ENCODE data around the gene PTPN1.

Gene PTPN1

GRCh38 chr20:50578778-50579165 is 68.6 kb downstream of the PTPN1 start:
- no peak for DNase-seq

GRCh38 chr20:50579511-50579910 is 69.3 kb downstream of the PTPN1 start:
- DNase-seq = no peak

GRCh38 chr20:50580016-50580747 is 70.0 kb downstream of the PTPN1 start:
- DNase-seq = peak; percentile 59 to 67

- DNase-seq = no peak
Measured at GRCh38 chr20:50580842-50581544, 70.8 kb downstream of the PTPN1 start.

GRCh38 chr20:50582092-50582491 is 71.9 kb downstream of the PTPN1 start:
- DNase-seq = no peak

- DNase-seq = no peak
Measured at GRCh38 chr20:50582591-50583234, 72.5 kb downstream of the PTPN1 start.

- DNase-seq = no peak
Measured at GRCh38 chr20:50583442-50584150, 73.4 kb downstream of the PTPN1 start.

- no peak for DNase-seq
Measured at GRCh38 chr20:50584687-50585086, 74.5 kb downstream of the PTPN1 start.

- no peak for DNase-seq
Measured at GRCh38 chr20:50585214-50585613, 75.0 kb downstream of the PTPN1 start.

GRCh38 chr20:50585678-50586077 is 75.5 kb downstream of the PTPN1 start:
- no peak for DNase-seq

GRCh38 chr20:50586531-50587232 is 76.5 kb downstream of the PTPN1 start:
- DNase-seq = no peak

GRCh38 chr20:50587291-50587961 is 77.2 kb downstream of the PTPN1 start:
- DNase-seq = no peak

- DNase-seq = peak; percentile 84 to 86
Measured at GRCh38 chr20:50588034-50588736, 78.0 kb downstream of the PTPN1 start.

- no peak for DNase-seq
Measured at GRCh38 chr20:50589548-50590347, 79.6 kb downstream of the PTPN1 start.

- DNase-seq = no peak
Measured at GRCh38 chr20:50590348-50590664, 80.1 kb downstream of the PTPN1 start.

- DNase-seq = no peak
Measured at GRCh38 chr20:50591233-50591852, 81.2 kb downstream of the PTPN1 start.

GRCh38 chr20:50592282-50593004 is 82.3 kb downstream of the PTPN1 start:
- no peak for DNase-seq

- DNase-seq = no peak
Measured at GRCh38 chr20:50593005-50593335, 82.8 kb downstream of the PTPN1 start.

- no peak for DNase-seq
Measured at GRCh38 chr20:50594231-50594590, 84.0 kb downstream of the PTPN1 start.
